Muscle of leg (tissue), 16 donors: ENCODE results near the gene GH2. TPM values are rescaled to one million over a fixed set of nuclear protein-coding genes. Genes with fewer than 3 reads are reported as not detected.
"Not testable (repeated sequence)": the region's sequence is repeated elsewhere in the genome, so short reads cannot be mapped to it uniquely, and the experiment has no call there.

Experiments used
- DNase-seq: peaks from one replicate; pipeline ENCODE4 v3.0.0; 2013
- H3K27ac ChIP-seq: one replicate; pipeline ENCODE4 v1.5.1; 2013; ENCODE audit warnings: mild to moderate bottlenecking, low read length, control low read depth
- H3K27me3 ChIP-seq: one replicate; pipeline ENCODE4 v1.6.1; 2013; ENCODE audit warnings: low read length; ENCODE audit not compliant: control insufficient read depth, insufficient read depth
- H3K36me3 ChIP-seq: one replicate; pipeline ENCODE4 v1.6.1; 2013; ENCODE audit warnings: low read length; ENCODE audit not compliant: control insufficient read depth, insufficient read depth
- H3K4me1 ChIP-seq: one replicate; pipeline ENCODE4 v1.6.1; 2013; ENCODE audit warnings: low read length; ENCODE audit not compliant: control insufficient read depth, insufficient read depth
- H3K4me3 ChIP-seq: one replicate; pipeline ENCODE4 v1.5.1; 2013; ENCODE audit warnings: low read length, control low read depth
- H3K9me3 ChIP-seq: replicated peaks from 2 replicates; pipeline ENCODE4 v1.6.1; 2013; ENCODE audit warnings: low read depth, low read length; ENCODE audit not compliant: control insufficient read depth
- WGBS: methylation state at CpG from one replicate; pipeline ENCODE4 v1.1.5; 2013; ENCODE audit warnings: missing lambda C conversion rate; ENCODE audit not compliant: insufficient coverage; 5-methylcytosine and 5-hydroxymethylcytosine counted together
- long read RNA-seq, 11 donors: transcript quantifications; one replicate each; lab custom pipeline, GENCODE V29; 2026
- polyA plus RNA-seq, 8 donors: library from polyadenylated mRNA; unstranded; fragments of 120-200 nt; gene quantifications; one replicate each; pipeline versions ENCODE4 v1.2.1 to v1.2.3, GENCODE V29; 2013; ENCODE audit warnings: inconsistent platforms in 1 of 8, low replicate concordance in 1 of 8; ENCODE audit not compliant: insufficient read length in 8 of 8, insufficient read depth in 1 of 8
- total RNA-seq: library from RNA; stranded (reverse); fragments of 120-200 nt; gene quantifications from one replicate; pipeline ENCODE4 v1.2.4, GENCODE V29; 2013

GH2 gene
- total RNA-seq (0.27 TPM), polyA plus RNA-seq (under 1 TPM in 1 of 8 donors, not detected in 7; 0.35 TPM)
- long read RNA-seq, donor 1, result 0 reads
- long read RNA-seq, donor 2, result 0 reads
- long read RNA-seq, donor 3, result 0 reads
- long read RNA-seq, donor 4, result 0 reads
- long read RNA-seq, donor 5, partial matches to known transcripts, result 0 of 1 reads
- long read RNA-seq, donor 5, other reads (novel, unspliced or antisense), result 0 of 1 reads
- long read RNA-seq, donor 6, result 0 reads
- long read RNA-seq, donor 7, partial matches to known transcripts, result 0 of 1 reads
- long read RNA-seq, donor 7, other reads (novel, unspliced or antisense), result 0 of 1 reads
- long read RNA-seq, donor 8, result 0 reads
- long read RNA-seq, donor 9, result 0 reads
- long read RNA-seq, donor 10, result 0 reads
- long read RNA-seq, donor 11, result 0 reads

GRCh38 chr17:63881935-63882601 is at the start of gene GH2:
Gene GH2 (minus strand): TSS chr17:63881944. CDS start chr17:63881801, 143 bp downstream.
- no peaks in the 10 kb centered on the region for H3K9me3 ChIP-seq
- H3K27me3 ChIP-seq, result no peaks in the 10 kb centered on the region
- no peak within 1 kb of the TSS for H3K27ac ChIP-seq
- DNase-seq, result peak; percentile 33
- WGBS, result 57% methylated on average over 1 of the region's 15 CpGs
- no peaks in the 10 kb centered on the region for H3K36me3 ChIP-seq
- no peaks in the 10 kb centered on the region for H3K4me1 ChIP-seq
- no peak within 1 kb of the TSS for H3K4me3 ChIP-seq

- peak; percentile 49 for DNase-seq
- H3K9me3 ChIP-seq, result no peaks in the 10 kb centered on the region
- H3K4me1 ChIP-seq, result peaks cover 40% of the 10 kb centered on the region
- H3K27me3 ChIP-seq, result no peaks in the 10 kb centered on the region
- H3K27ac ChIP-seq, result peak overlapping the region; percentile 13
- H3K4me3 ChIP-seq, result no peak overlapping the region
- H3K36me3 ChIP-seq, result no peaks in the 10 kb centered on the region
- 64% methylated on average over 4 of the region's 16 CpGs for WGBS
These were observed 49.3 kb upstream of the GH2 start for GRCh38 chr17:63930951-63931575.

- DNase-seq, result peak; percentile 69
- H3K9me3 ChIP-seq, result no peaks in the 10 kb centered on the region
- no peaks in the 10 kb centered on the region for H3K27me3 ChIP-seq
- H3K36me3 ChIP-seq, result no peaks in the 10 kb centered on the region
- no peak overlapping the region for H3K4me3 ChIP-seq
- 67% methylated on average over 22 of the region's 24 CpGs for WGBS
- H3K27ac ChIP-seq, result peak overlapping the region; percentile 47
- peaks cover 40% of the 10 kb centered on the region for H3K4me1 ChIP-seq
These were observed 48.4 kb upstream of the GH2 start for GRCh38 chr17:63929860-63930766.

GRCh38 chr17:63928966-63929695 is 47.4 kb upstream of the GH2 start:
- Histone ChIP-seq H3K27ac (no peak overlapping the region), H3K9me3 (no peaks in the 10 kb centered on the region), H3K27me3 (no peaks in the 10 kb centered on the region), H3K4me1 (peaks cover 33% of the 10 kb centered on the region), H3K4me3 (no peak overlapping the region), H3K36me3 (no peaks in the 10 kb centered on the region)
- 90% methylated on average over 5 of the region's 10 CpGs for WGBS
- DNase-seq, result no peak

- no peak for DNase-seq
- Histone ChIP-seq H3K4me3 (no peak overlapping the region), H3K9me3 (no peaks in the 10 kb centered on the region), H3K27ac (no peak overlapping the region), H3K4me1 (peaks cover 31% of the 10 kb centered on the region), H3K27me3 (no peaks in the 10 kb centered on the region), H3K36me3 (no peaks in the 10 kb centered on the region)
- 88% methylated on average over 6 of the region's 10 CpGs for WGBS
These were observed 46.5 kb upstream of the GH2 start for GRCh38 chr17:63928172-63928666.

GRCh38 chr17:63927464-63928171 is 45.9 kb upstream of the GH2 start:
- no peaks in the 10 kb centered on the region for H3K27me3 ChIP-seq
- no peaks in the 10 kb centered on the region for H3K36me3 ChIP-seq
- H3K4me3 ChIP-seq, result no peak overlapping the region
- no peaks in the 10 kb centered on the region for H3K9me3 ChIP-seq
- H3K4me1 ChIP-seq, result peaks cover 30% of the 10 kb centered on the region
- DNase-seq, result no peak
- 20% methylated on average over 3 of the region's 8 CpGs for whole genome bisulfite sequencing
- no peak overlapping the region for H3K27ac ChIP-seq

- H3K27ac ChIP-seq, result no peak overlapping the region
- no peak overlapping the region for H3K4me3 ChIP-seq
- no peak for DNase-seq
- no peaks in the 10 kb centered on the region for H3K27me3 ChIP-seq
- H3K9me3 ChIP-seq, result no peaks in the 10 kb centered on the region
- no CpG with 5 or more reads among the region's 2 CpGs for WGBS
- no peaks in the 10 kb centered on the region for H3K36me3 ChIP-seq
- H3K4me1 ChIP-seq, result peaks cover 16% of the 10 kb centered on the region
These were observed 44.4 kb upstream of the GH2 start for GRCh38 chr17:63926164-63926563.

GRCh38 chr17:63925615-63926014 is 43.9 kb upstream of the GH2 start:
- no peaks in the 10 kb centered on the region for H3K27me3 ChIP-seq
- peaks cover 11% of the 10 kb centered on the region for H3K4me1 ChIP-seq
- DNase-seq, result no peak
- H3K27ac ChIP-seq, result no peak overlapping the region
- no peaks in the 10 kb centered on the region for H3K9me3 ChIP-seq
- H3K36me3 ChIP-seq, result no peaks in the 10 kb centered on the region
- WGBS, result 95% methylated on average over 4 of the region's 5 CpGs
- H3K4me3 ChIP-seq, result no peak overlapping the region

- H3K27me3 ChIP-seq, result not testable (repeated sequence)
These were observed 40.7 kb upstream of the GH2 start for GRCh38 chr17:63922402-63922801.

More at GRCh38 chr17:63922402-63922801, 40.7 kb upstream of the GH2 start:
- DNase-seq, H3K4me3 ChIP-seq, H3K27ac ChIP-seq, H3K9me3 ChIP-seq, H3K4me1 ChIP-seq, H3K36me3 ChIP-seq: not testable (repeated sequence)
- 53% methylated on average over 3 of the region's 9 CpGs for WGBS
